GM18499 (cell line): ENCODE measurements around the gene TMEM204.

Experiments
- ATAC-seq: cut with Tn5 transposase; IDR thresholded peaks from one replicate; pipeline ENCODE4 v1.9.1; 2021; ENCODE audit warnings: moderate number of reproducible peaks; ENCODE audit not compliant: insufficient read depth, unreplicated experiment

TMEM204 gene

GRCh38 chr16:1518626-1519135, 14.8 kb upstream of the TMEM204 start:
- ATAC-seq, result no peak

- ATAC-seq, result no peak
These were observed 13.6 kb upstream of the TMEM204 start for GRCh38 chr16:1519831-1520230.

- no peak for ATAC-seq
These were observed 13.0 kb upstream of the TMEM204 start for GRCh38 chr16:1520461-1520860.

- no peak for ATAC-seq
These were observed 9.8 kb upstream of the TMEM204 start for GRCh38 chr16:1523581-1524245.

- ATAC-seq, result no peak
These were observed 9.1 kb upstream of the TMEM204 start for GRCh38 chr16:1524366-1524765.

GRCh38 chr16:1525871-1526607, 7.4 kb upstream of the TMEM204 start:
- no peak for ATAC-seq

- no peak for ATAC-seq
These were observed 6.6 kb upstream of the TMEM204 start for GRCh38 chr16:1526608-1527555.

GRCh38 chr16:1527836-1528811, 5.3 kb upstream of the TMEM204 start:
- ATAC-seq, result no peak

GRCh38 chr16:1528921-1529537, 4.4 kb upstream of the TMEM204 start:
- ATAC-seq, result no peak

- ATAC-seq, result no peak
These were observed 3.0 kb upstream of the TMEM204 start for GRCh38 chr16:1530349-1530882.

- ATAC-seq, result no peak
These were observed 2.4 kb upstream of the TMEM204 start for GRCh38 chr16:1530883-1531637.

- no peak for ATAC-seq
These were observed 1.9 kb upstream of the TMEM204 start for GRCh38 chr16:1531638-1531910.

GRCh38 chr16:1532081-1532760, 1.2 kb upstream of the TMEM204 start:
- no peak for ATAC-seq

- ATAC-seq, result no peak
These were observed 695 bp upstream of the TMEM204 start for GRCh38 chr16:1532771-1533170.

- no peak for ATAC-seq
These were observed 855 bp downstream of the TMEM204 start for GRCh38 chr16:1534021-1535020.

- ATAC-seq, result no peak
These were observed 2.2 kb downstream of the TMEM204 start for GRCh38 chr16:1535391-1536291.
